ENCODE data around the gene MAP3K14.

The MAP3K14 gene

DNA sequence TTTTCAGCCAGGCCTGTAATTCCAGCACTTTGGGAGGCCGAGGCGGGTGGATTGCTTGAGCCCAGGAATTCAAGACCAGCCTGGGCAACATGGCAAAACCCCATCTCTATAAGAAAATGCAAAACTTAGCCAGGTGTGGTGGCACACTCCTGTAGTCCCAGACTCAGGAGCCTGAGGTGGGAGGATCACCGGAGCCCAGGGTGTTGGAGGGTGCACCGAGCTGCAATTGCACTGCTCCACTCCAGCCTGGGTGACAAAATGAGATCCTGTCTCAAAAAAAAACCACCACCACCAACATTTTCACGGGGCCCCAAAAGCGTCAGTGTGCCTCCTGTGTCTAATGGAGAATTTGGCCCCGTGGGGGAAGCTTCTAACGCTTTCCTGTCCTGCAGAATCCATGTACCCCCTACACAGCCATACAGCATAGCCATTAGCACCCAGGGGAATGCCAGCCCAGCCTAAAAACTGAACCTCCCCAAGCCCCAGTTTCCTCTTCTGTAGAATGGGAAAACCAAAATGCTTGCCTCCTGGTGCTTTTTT, 22.2 kb upstream of the MAP3K14 start:
- DNase-seq: no peak

DNA sequence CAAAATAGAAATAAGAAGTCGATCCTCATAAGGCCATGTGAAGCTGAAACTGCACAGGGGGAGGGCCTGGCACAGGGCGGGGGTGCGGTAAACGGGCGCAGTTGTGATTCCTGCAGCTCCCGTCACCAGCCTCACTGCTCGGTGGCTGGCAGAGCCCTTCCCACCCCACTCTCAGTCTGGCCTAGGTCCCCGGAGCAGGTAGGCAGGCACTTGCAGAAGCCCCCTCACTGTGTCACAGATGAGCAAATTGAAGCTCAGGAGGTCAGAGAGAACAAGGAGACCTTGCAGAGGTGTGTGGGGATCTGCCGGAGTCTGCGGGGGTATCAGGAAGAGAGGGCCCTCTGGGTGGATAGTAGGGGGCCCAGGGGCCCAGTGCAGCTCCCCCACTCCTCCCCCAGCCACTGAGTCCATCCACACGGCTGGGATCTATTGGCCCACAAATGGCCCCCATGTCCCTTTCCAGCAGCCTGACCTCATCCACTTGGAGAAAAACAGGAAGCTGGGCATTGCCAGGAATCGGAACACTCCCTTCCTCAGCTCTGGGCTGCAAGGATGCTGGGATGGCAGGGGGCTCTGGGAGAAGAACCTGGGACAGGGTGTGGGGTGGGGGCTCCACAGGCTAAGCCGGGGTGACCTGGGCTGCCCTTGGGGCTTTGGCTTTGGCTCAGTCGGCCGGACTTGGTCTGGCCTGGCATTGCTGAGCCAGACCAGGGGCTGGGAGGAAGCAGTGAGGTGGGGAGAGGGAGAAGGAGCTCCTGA, 21.4 kb upstream of the MAP3K14 start:
- no peak for DNase-seq

DNA sequence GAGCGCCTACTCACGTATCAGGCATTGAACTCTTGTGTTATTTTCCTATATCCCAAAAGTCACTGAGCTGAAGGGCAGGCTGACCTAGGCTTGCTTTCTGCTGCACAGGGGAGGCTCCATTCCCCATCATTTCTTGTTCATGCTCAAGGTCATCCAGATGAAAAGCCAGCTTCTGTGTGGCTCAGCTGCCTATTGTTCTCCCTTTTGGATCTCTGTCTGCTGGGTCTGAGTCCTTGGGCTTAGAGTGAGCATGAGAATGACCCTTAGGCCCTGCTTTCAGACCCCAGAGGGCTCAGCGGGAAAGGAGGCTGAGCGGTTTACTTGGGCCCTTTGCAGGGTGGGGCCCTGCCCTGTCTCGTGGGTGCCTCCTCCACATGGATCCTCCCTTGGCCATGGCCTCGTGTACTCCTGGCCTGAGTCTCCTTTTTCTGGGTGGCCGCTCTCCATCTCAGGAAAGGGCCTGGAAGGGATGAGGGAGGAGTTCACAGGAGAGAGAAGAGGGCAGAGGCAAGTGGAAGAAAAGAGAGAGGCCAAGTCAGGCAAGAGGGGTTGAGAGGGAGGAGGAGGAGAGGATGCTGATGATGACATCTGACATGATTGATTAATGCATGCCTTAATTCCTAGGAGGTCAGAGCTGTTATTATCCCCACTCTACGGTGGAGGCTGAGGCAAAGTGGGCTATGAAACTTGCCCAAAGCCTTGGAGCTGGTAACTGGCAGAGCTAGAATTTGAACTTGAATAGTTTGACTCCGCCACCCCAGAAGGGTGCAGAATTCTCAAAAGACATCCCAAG, 19.8 kb upstream of the MAP3K14 start:
- no peak for DNase-seq

DNA sequence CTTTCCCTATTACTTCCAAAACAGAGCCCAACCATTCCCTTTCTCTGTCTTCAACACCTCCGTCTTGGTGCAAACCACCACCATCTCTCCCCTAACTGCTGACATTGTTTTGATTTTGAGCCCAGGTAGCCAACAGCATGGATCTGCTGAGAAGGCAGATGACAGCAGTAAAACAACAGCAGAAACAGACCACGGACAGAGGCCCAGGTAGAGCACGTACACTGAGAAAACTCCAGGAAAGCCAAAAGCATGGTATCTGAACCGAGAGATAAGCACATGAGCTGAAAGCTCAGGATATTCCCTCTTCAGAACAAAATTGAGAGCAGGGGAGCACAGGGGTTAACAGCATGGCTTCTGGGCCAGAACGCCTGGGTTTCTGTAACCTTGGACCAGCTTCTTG, 18.9 kb upstream of the MAP3K14 start:
- no peak for DNase-seq

DNA sequence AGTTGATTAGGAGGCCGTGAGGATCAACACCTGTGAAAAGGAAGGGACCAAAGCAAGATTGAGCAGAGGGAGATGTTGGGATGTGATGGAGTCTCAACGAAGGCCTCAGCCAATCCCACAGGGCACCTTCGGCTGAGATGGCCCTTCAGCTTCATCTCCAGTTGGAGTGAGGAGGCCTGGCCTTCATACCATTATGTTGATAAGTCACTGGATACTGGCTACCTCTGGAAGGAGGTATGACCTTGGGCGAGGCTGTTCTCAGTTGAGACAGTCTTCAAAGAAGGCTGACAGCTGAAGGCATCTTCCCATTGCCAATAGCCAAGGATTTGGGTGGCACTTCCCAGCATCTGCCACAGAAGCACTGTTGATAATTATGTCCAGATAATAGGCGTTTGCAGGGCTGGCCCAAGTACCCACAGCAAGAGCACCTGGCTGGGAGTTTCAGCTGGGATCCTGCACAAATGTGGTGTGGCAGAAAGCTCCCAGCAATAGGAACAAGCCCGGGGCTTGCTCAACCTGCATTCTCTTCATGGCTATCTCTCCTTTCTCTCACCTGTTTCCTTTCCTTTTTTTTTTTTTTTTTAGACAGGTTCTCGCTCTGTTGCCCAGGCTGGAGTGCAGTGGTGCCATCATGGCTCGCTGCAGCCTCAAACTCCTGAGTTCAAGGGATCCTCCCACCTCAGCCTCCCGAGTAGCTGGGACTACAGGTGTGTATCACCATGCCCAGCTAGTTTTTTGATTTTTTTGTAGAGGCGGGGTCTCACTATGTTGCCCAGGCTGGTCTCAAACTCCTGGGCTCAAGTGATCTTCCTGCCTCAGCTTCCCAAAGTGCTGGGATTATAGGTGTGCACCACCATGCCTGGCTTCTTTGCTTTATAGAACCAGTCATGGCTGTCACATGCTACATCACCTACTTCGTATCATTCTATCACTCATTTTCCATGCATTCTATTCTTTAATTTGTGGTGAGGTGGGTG, 18.2 kb upstream of the MAP3K14 start:
- DNase-seq: no peak

DNA sequence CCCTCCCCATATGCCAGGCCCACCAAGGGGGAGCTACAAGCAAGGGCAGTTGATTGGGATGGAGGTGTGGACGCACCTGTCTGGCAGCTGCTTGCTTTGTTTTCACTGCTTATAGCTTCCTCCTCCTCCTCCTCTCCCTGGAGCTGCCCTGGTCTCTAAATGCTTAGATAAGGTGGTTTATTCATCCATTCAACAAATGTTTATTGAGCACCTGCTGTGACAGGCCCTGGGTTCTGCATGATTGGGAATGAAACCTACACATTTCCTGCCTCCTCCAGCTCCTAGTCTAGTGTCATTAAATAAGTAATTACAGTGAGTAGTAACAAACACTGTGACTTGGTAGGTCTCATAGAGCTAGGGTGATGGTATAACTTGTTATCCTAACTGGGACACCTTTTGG, 17.4 kb upstream of the MAP3K14 start:
- DNase-seq: no peak

DNA sequence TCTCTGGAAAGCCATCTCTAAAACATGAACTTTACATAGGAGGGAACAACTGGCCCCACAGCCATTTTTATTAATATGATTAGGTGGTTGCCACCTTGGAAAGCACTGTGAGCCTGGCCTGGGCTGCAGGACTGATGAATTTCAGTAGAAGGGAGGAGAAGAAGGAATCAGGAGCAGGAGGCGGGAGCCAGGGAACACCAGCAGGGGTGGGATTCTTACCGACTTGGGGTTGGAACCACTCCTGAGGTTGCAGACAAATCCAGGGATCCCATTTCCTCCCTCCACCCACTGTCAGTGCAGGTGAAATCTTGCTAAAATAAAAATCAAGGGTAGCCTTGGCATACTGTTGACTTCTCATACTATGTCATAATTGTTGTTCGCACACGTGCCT, 16.9 kb upstream of the MAP3K14 start:
- DNase-seq: no peak

DNA sequence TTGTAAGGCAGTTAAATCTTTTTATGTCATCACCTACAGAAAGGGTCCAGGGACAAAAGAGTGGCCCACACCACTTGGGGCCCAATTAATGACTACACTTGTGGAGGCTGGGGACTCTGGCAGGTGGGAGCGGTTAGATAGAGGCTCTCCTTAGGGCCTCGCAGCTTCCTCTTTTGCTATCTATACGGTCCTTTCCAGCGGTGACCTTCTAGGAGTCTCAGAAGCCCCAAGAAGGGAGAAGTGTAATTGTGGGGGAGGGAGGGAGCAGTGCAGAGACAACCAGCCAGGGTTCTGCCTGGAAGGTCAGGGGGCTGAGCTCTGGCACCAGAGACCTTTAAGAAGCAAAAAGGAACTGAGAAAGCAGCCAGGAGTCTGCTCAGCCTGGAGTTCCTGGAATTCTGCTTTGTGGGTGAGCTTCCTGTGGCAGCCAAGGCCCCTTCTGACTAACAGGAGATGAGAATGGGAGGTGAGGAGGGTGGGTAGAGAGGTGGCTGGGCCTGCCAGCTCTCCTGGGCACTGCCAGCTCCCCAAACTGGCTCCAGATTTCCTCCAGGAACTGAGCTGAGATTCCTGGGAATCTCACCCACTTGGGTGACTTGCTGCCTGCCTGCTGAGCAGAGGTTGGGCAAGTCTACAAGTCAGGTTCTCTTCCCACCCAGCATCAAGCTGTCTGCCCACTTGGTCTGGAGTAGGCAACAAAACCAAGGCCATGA, 16.3 kb upstream of the MAP3K14 start:
- peak in 1 of 5 donors; percentile 39 for DNase-seq

DNA sequence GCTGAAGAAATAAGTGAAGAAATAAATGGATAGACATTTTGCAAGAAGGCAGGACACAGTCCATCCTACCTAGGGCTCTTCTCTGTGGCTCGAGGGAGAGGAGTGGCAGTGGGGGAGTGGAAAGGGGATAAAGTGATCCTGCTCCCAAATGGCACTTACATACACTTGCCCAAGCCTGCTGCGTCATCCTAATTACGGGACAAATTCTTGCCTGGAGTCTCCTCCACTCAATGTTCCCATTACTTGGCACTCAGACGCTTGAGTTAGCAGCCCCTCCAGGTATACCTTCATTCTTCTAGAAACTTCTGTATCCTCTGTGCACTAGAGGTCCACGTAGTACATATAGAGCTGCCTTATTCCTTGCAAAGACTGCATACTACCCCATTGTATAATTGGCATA, 15.7 kb upstream of the MAP3K14 start:
- no peak for DNase-seq

DNA sequence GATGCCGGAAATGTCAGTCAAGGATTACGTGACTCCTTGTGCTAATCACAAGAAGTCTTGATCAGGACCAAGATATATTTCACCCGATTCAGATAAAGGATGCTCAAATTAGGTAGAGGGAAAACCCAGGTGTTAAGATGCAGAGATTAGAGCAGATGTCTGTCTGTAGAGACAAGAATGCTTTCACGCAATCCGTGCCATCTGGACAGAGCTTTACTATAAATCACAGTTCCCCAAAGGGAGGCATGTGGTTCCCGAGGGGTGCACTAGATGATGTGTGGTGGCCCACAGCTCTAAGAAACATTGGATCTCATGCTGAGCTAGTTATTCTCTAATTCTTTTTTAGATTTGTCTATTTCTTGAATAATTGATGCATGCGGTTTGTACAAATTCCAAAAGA, 9.8 kb upstream of the MAP3K14 start:
- no peak for DNase-seq

DNA sequence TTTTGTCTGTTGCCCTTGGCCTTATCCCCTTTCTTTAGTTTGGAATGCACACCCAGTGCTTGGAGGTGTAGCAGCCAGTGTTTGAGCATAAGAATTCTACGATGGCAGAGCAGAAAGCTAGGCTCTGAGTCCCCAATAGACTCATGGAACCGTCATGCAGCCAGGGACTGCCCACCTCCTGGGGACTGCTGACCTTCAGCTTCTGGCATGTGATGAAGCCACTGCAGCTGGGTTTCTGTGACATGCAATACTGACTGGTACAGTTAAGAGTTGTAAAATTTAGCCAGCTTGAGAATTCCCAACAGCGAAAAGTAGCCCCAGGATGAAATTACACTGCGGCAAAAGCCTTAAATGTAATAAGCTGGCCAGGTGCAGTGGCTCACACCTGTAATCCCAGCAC, 9.0 kb upstream of the MAP3K14 start:
- no peak for DNase-seq

DNA sequence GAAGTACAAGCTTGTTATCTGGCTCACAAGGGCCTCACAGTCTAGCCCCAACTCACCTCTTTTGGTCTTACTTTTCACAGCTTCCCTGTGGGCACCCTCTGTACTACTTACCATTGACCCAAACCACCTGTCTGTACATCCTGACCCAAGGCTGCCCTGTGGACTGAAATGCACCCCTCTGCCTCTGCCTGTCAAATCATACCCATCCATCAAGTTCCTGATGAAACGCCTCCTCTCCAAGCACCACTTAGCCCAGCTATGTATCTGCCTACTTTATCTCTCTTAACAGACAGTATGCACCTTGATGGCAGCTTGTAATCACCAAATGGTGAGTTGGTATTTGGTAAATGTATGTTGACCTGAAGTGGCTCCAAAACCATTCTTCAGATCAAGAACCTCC, 7.5 kb upstream of the MAP3K14 start:
- no peak for DNase-seq

DNA sequence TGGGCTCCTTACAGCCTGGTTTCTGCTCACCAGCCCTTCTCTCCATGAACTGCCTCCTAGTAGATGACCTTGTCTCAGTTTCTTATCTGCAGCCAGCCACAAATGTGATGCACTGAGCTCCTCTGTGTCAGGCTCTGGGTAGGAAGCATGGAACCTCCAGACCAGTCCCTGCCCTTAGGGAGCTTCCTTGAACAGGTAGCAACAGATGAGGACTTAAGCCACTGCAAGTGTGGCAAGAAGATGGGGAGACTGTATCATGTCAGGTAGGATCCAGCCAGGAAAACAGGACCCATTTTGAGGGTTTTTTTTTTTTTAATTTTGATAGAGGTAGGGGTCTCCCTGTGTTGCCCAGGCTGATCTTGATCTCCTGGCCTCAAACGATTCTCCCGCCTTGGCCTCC, 5.3 kb upstream of the MAP3K14 start:
- DNase-seq: no peak

DNA sequence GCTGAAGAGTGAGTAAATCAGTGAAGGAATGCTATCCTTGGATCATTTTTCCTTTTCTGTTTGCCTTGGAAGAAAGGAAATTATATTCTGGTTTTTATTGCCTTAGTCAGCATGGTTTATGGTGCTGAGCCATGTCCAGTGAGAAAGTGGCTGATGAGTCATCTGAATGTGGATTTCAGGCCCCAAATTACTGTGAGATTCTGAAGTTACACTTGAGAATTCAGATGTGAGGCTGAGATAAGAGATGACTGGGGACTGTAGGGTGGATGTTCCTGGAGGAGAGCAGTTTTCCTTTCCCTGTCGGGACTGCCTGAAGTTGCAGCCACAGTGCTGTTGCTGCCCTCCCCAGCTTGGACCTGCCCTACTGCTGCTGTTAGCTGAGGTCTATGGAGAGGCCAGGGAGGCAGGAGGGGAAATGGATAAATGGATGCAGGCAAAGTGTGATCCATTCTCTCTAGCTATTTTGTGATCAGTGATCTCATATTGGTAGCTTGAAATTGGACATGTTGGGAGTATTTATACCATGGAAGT, 4.2 kb upstream of the MAP3K14 start:
- DNase-seq: peak in 1 of 5 donors; percentile 53

DNA sequence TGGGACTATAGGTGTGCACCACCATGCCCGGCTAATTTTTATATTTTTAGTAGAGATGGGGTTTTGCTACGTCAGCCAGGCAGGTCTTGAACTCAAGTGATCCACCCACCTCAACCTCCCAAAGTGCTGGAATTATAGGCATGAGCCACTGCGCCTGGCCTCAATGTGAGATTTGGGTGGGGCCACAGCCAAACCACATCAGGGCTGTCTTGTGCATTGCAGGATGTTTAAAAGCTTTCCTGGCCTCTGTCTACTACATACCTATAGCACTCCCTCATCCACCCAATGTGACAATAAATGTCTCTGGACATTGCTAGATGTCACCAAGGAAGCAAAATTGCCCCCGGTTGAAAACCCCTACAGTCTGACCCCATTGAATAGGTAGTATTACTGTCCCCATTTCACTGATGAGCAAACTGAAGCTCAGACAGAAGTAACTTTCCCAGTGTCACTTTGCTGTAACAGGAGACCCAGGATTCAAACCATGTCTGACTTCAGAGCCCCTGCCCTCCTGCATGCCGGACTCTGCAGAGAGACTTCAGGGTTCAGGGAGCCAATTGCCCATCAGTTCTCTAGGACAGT, 3.6 kb upstream of the MAP3K14 start:
- no peak for DNase-seq

DNA sequence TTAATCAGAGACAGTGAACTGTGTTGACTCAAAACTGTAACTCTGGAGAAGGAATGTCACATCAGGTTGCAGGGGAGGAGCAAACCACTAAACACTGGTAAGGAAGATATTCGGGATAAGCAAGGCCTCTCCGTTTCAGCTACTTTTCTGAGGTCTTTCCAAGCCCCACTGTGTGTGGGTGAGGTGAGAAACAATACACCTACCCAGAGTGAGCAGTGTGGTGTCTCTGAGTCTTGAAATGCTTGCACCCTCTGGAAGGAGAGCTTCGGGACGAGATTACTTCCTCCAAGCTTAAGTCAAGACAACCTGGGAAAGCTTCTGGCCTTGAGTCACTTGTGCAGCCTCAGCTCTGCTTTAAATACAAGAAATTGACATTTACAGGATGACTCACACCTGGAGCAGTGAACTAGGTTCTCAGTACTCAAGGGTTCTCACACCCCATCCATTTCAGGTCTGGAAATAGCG, 2.5 kb upstream of the MAP3K14 start:
- no peak for DNase-seq

DNA sequence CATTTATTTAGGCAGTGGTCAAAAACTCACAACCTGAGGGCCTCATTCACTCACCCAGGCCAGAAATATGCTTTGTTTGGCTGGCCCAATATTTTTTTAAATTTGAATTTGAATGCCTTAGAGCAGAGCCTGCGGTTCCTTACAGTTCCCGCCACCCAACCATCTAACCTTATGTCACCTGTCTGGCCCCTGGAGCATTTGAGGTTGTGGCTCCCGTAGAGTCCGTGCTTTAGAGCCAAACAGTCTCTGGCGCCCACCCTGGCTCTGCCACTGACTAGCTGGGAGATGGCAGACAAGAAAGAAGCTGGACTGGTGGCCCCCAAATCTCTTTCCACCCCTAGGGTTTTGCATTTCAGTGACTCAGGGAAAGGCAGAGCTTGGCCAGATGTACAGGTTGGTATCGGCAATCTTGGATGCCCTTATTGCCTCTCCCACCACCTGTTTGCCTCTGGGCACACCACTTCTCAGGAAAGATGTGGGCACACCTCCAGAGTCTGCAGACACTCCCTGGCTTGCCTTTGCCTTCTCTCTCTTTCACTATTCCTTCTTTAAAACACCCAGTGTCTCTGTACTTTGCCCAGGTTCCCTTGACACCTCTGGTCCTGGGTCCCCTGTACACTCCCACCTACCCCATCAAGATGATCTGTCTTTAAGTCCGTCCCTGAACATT, 1.9 kb upstream of the MAP3K14 start:
- no peak for DNase-seq

DNA sequence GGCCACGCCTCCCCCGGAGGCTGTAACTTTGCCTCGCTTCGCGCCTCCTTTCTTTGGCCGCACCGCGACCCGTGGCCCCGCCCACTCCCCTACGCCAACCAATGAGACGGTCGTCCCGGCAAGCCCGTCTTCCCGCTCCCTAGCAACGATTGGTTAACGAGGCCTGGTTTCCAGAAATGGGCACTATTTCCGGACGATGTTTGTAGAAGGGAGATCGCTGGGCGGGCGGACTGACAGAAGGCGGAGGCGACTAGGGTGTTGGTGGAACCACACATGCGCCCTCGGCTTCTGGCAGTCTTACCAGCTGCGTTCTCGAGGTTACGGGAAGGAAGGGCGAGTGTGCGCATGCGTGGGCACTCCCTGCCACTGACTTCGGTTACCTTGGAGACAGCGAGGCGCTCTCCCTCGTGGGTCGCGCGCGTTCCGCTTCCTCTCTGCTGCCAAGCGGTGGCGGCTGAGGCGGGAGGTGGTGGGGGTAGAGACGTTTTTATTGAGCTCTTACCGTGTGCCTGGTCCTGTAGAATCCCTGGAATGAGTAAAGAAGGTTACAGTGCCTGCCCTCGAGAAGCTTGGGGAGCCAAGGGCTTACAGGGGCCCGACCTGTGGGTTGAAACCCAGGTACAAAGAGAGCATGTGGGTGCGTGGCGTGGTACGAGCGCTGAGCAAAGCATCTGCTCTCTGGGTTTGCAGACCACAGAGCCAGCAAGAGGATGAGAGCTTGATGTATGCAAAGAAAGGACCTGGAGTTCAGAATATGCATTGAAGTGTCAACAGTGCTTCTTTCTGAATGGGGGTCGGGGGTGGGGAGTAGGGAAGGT, 500 bp upstream of the MAP3K14 start:
- DNase-seq: peak; percentile 99 to 100 (median 100)

DNA sequence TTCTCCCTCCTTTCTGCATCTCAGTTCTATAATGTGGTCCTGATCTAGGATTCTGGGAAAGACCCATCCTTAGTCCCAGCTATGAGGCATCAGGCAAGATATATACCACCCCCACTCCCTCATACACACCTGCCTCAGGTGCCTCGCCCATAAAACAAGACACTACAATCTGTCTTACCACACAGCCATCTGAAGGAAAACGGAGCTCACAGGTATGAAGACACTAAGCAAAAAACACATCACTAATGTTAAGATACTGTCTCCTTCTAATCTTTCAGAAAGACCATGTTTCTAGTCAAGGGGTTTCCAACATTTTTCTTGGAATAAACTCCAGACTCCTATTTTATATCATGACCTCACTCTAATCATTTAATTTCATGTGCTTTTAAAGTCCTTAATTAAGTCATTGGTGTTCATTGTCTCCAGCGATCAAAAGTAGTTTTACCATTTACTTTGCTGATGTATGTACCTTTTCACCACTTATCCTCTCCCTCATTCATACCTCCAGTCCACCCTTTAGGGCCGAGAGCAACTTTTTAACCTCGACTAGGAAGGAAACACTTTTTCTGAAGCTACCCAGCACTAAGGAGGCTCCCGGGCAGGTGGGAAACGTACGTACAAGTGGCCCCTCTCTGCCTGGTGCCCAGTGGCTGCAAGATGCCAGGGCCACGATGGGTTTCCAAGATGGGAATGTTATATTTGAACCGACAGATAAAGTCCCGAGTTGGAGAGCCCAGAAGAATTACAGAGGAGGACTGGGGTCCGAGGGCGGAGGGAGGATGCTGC, 979 bp downstream of the MAP3K14 start:
- DNase-seq: peak in 1 of 5 donors; percentile 23
